ENCODE measurements around the gene SNRPD3.
"Not testable (repeated sequence)": the region's sequence is repeated elsewhere in the genome, so short reads cannot be mapped to it uniquely, and the experiment has no call there.

Gene SNRPD3

GRCh38 chr22:24607429-24607983 is 51.7 kb downstream of the SNRPD3 start:
- not testable (repeated sequence) for H3K4me3 ChIP-seq (ENCODE audit: low read depth, low read length); H3K9ac ChIP-seq (ENCODE audit: low read length); H3K27me3 ChIP-seq (ENCODE audit: insufficient read depth, low read length); H3K36me3 ChIP-seq (ENCODE audit: control insufficient read depth in 1 of 2, insufficient read depth in 2 of 2, low read length in 2 of 2); H2BK5ac ChIP-seq (ENCODE audit: low read depth, low read length, poor library complexity); H3K79me1 ChIP-seq (ENCODE audit: low read length); H2BK12ac ChIP-seq (ENCODE audit: low read length); H3K27ac ChIP-seq (ENCODE audit: low read depth, low read length); H3K9me3 ChIP-seq (ENCODE audit: insufficient read depth, low read depth, low read length); H3K23ac ChIP-seq (ENCODE audit: low read length); H3K79me2 ChIP-seq (ENCODE audit: control insufficient read depth, insufficient read depth, low read length, poor library complexity); H3K4ac ChIP-seq (ENCODE audit: low read depth, low read length); H2AFZ ChIP-seq (ENCODE audit: insufficient read depth, low read length, poor library complexity); H3K18ac ChIP-seq (ENCODE audit: low read length); H4K8ac ChIP-seq (ENCODE audit: low read depth, low read length); H3K4me2 ChIP-seq (ENCODE audit: low read length); H2AK5ac ChIP-seq (ENCODE audit: low read length); H2BK120ac ChIP-seq (ENCODE audit: insufficient read depth, low read length, poor library complexity); H4K12ac ChIP-seq (ENCODE audit: low read depth, low read length); H4K91ac ChIP-seq (ENCODE audit: low read depth, low read length)
- Histone ChIP-seq H3K4me1 (ENCODE audit: control insufficient read depth in 1 of 2, insufficient read depth in 2 of 2, low read length in 2 of 2) (peaks cover 0 to 11% of the 10 kb centered on the region in 2 experiments), H3K14ac (ENCODE audit: low read length) (peak overlapping the region; percentile 34)
- DNase-seq = peak in 1 of 2 donors; percentile 5
- WGBS (ENCODE audit: extremely low coverage, insufficient coverage, insufficient read length) = no CpG with 5 or more reads among the region's 18 CpGs

DNA sequence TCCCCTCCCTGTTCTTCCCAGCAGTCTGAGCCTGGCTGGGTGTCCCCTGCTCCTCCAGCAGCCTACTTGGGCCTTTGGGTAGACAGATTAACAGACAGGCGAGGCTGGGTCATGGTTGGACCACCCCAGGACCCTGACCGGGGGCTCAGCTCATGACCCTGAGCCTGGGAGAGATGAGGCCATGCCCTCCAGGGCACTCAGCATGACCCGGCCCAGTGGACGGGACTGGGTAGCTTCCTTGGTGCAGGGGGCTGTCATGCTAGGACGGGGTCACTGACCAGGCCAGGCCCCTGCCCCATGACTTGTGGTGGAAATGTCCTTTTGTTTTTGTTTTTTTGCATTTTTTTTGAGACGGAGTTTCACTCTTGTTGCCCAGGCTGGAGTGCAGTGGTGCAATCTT is 52.5 kb downstream of the SNRPD3 start:
- H2BK5ac ChIP-seq (ENCODE audit: low read depth, low read length, poor library complexity); H3K79me1 ChIP-seq (ENCODE audit: low read length); H2BK12ac ChIP-seq (ENCODE audit: low read length); H4K91ac ChIP-seq (ENCODE audit: low read depth, low read length); H2AFZ ChIP-seq (ENCODE audit: insufficient read depth, low read length, poor library complexity); DNase-seq; H3K14ac ChIP-seq (ENCODE audit: low read length); H3K9ac ChIP-seq (ENCODE audit: low read length); H2BK120ac ChIP-seq (ENCODE audit: insufficient read depth, low read length, poor library complexity); H3K18ac ChIP-seq (ENCODE audit: low read length); H4K8ac ChIP-seq (ENCODE audit: low read depth, low read length); H4K12ac ChIP-seq (ENCODE audit: low read depth, low read length); H3K79me2 ChIP-seq (ENCODE audit: control insufficient read depth, insufficient read depth, low read length, poor library complexity); H3K9me3 ChIP-seq (ENCODE audit: insufficient read depth, low read depth, low read length); H3K27me3 ChIP-seq (ENCODE audit: insufficient read depth, low read length); H3K23ac ChIP-seq (ENCODE audit: low read length); H3K4me3 ChIP-seq (ENCODE audit: low read depth, low read length); H3K36me3 ChIP-seq (ENCODE audit: control insufficient read depth in 1 of 2, insufficient read depth in 2 of 2, low read length in 2 of 2); H3K4me1 ChIP-seq (ENCODE audit: control insufficient read depth in 1 of 2, insufficient read depth in 2 of 2, low read length in 2 of 2); H3K4me2 ChIP-seq (ENCODE audit: low read length); H3K4ac ChIP-seq (ENCODE audit: low read depth, low read length); H2AK5ac ChIP-seq (ENCODE audit: low read length); H3K27ac ChIP-seq (ENCODE audit: low read depth, low read length): not testable (repeated sequence)
- WGBS (ENCODE audit: extremely low coverage, insufficient coverage, insufficient read length) = no CpG with 5 or more reads among the region's 6 CpGs

- not testable (repeated sequence) for H2BK12ac ChIP-seq (ENCODE audit: low read length); H4K8ac ChIP-seq (ENCODE audit: low read depth, low read length); H2BK5ac ChIP-seq (ENCODE audit: low read depth, low read length, poor library complexity); H3K79me1 ChIP-seq (ENCODE audit: low read length); H2BK120ac ChIP-seq (ENCODE audit: insufficient read depth, low read length, poor library complexity); H3K4me2 ChIP-seq (ENCODE audit: low read length); H4K91ac ChIP-seq (ENCODE audit: low read depth, low read length); H2AFZ ChIP-seq (ENCODE audit: insufficient read depth, low read length, poor library complexity); H3K4ac ChIP-seq (ENCODE audit: low read depth, low read length); H3K9ac ChIP-seq (ENCODE audit: low read length); H3K27ac ChIP-seq (ENCODE audit: low read depth, low read length); H3K4me1 ChIP-seq (ENCODE audit: control insufficient read depth in 1 of 2, insufficient read depth in 2 of 2, low read length in 2 of 2); H3K36me3 ChIP-seq (ENCODE audit: control insufficient read depth in 1 of 2, insufficient read depth in 2 of 2, low read length in 2 of 2); DNase-seq; H3K4me3 ChIP-seq (ENCODE audit: low read depth, low read length); H3K27me3 ChIP-seq (ENCODE audit: insufficient read depth, low read length); H3K79me2 ChIP-seq (ENCODE audit: control insufficient read depth, insufficient read depth, low read length, poor library complexity); H3K14ac ChIP-seq (ENCODE audit: low read length); H3K9me3 ChIP-seq (ENCODE audit: insufficient read depth, low read depth, low read length); H3K18ac ChIP-seq (ENCODE audit: low read length); H3K23ac ChIP-seq (ENCODE audit: low read length); H2AK5ac ChIP-seq (ENCODE audit: low read length); H4K12ac ChIP-seq (ENCODE audit: low read depth, low read length)
- no CpG with 5 or more reads among the region's 3 CpGs for WGBS (ENCODE audit: extremely low coverage, insufficient coverage, insufficient read length)
Observed at GRCh38 chr22:24609888-24610287, 54.1 kb downstream of the SNRPD3 start.

GRCh38 chr22:24614794-24615193 is 59.0 kb downstream of the SNRPD3 start:
- H2AK5ac ChIP-seq (ENCODE audit: low read length); H2BK120ac ChIP-seq (ENCODE audit: insufficient read depth, low read length, poor library complexity); H2AFZ ChIP-seq (ENCODE audit: insufficient read depth, low read length, poor library complexity); H3K79me1 ChIP-seq (ENCODE audit: low read length); H3K4me3 ChIP-seq (ENCODE audit: low read depth, low read length); H4K8ac ChIP-seq (ENCODE audit: low read depth, low read length); H3K36me3 ChIP-seq (ENCODE audit: control insufficient read depth in 1 of 2, insufficient read depth in 2 of 2, low read length in 2 of 2); H3K4me2 ChIP-seq (ENCODE audit: low read length); H4K12ac ChIP-seq (ENCODE audit: low read depth, low read length); DNase-seq; H3K4me1 ChIP-seq (ENCODE audit: control insufficient read depth in 1 of 2, insufficient read depth in 2 of 2, low read length in 2 of 2); H4K91ac ChIP-seq (ENCODE audit: low read depth, low read length); H3K14ac ChIP-seq (ENCODE audit: low read length); H3K4ac ChIP-seq (ENCODE audit: low read depth, low read length); H3K27ac ChIP-seq (ENCODE audit: low read depth, low read length); H3K9me3 ChIP-seq (ENCODE audit: insufficient read depth, low read depth, low read length); H3K79me2 ChIP-seq (ENCODE audit: control insufficient read depth, insufficient read depth, low read length, poor library complexity); H3K23ac ChIP-seq (ENCODE audit: low read length); H3K9ac ChIP-seq (ENCODE audit: low read length); H2BK12ac ChIP-seq (ENCODE audit: low read length); H3K18ac ChIP-seq (ENCODE audit: low read length); H2BK5ac ChIP-seq (ENCODE audit: low read depth, low read length, poor library complexity); H3K27me3 ChIP-seq (ENCODE audit: insufficient read depth, low read length): not testable (repeated sequence)
- WGBS (ENCODE audit: extremely low coverage, insufficient coverage, insufficient read length) = no CpG with 5 or more reads among the region's 15 CpGs
